Stimulated activated CD8-positive, alpha-beta memory T cell treated with anti-CD3 and anti-CD28 coated beads, Interleukin-15, amount 100 ng/mL, for 1 hour (primary cell): ENCODE results near the gene HOXC11.

Experiments used
- DNase-seq: peaks from one replicate; pipeline ENCODE4 v3.0.0-alpha.2; 2020; ENCODE audit warnings: low read depth

The HOXC11 gene

DNA sequence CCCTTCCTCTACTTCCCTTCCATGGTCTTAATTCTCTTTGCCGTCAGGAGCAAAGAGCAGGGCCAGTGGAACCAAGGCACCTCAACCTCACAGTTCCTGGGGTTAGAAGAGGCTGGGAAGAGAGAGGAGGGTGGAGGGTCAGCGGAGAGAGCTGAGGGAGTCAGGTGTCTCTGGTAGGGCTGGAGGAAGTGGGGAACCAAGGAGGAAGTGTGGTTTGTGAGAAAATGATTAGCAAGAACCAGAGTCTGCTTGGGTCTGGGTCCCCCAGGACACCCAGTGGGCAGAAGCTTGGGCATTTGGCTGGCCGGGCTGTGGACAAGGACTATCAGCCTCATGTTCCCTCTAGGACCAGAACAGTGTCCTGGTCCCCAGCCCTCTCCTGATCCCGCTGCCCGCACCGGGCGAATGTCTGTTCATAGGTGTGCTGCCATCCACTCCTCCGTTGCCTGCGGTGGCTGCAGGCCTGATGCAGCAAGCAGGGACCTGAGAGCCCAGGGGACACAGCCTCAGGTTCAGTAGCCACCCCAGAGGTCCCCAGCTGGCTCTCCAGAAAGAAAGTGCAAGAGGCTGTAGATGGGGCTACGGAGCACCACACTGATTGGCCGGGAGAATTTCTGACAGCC lies 15.9 kb upstream of the HOXC11 start:
- no peak for DNase-seq

DNA sequence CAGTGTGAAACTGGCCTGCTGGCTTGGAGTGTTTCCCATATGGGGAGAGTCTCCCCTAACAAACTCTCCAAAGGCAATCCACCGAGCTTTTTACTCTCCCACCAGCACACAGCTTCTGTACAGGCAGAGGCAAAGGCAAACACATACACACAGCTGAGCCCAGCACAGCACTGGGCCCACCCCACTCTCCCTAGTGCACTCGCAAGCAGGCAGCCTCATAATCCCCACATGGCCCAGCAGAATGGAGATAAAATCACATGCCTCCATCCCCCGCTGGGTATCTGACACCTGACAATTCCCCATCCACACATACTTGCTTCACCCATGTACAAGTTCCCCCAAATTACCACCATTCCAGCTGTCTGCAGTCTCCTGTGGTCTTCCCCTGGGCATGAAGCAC lies 14.8 kb upstream of the HOXC11 start:
- DNase-seq, result no peak

DNA sequence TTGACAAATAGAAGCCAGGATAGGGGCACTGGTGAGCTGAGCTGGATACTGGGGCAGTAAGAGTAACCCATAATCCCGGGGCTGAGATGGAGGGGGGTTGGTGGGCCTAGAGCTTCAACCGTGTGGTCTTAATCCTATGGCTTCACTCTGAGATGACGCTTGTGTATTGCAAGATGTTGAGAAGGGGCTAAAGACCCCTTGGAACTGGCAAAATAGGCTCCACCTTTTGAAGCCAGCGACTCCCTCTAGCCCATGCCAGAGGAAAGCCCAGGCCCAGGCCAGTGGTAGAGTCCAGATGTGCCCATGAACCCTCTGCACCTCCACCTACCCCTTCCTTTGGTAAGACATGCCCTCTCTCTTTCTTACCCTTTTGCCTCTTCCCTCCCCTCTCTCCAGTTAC lies 13.6 kb upstream of the HOXC11 start:
- DNase-seq, result no peak

DNA sequence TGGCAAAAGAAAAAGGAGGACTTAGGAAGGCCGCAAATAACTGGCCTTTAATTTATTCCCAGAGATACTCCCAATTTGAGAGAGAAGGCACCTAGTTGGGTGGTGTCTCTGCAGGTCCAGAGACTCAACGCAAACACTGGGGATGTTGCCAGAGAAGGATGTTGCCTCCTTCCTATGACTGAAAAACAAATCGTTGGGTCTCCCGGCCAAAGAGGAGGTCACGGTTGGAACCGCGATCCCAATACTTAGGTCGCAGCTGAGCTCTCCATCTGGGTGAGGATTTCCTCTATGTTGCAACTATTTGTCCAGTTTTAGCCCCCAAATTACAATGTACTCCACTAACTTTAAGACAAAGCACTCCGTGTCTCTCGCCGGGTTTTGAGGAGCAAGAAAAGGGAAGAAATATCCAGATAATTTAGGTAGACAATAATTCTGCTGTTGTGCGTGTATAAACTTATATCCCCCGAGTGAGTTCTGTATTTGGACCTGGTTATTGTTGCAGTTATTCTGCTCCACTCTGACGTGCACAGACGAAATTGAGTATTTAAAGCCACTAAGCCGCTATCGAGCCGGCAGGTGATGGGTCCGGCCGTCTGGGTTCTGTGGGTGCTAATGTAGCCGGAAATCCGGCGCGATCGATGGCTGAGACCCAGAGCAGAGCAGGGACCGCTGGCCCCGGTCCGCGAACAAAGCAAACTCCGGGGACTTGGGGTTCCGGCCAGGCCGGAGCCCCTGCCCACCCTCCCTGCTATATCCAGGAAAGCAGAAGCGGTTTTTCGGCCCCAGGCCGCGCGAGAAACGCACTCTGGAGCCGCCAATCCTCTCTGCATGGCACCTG lies 12.5 kb upstream of the HOXC11 start:
- no peak for DNase-seq

DNA sequence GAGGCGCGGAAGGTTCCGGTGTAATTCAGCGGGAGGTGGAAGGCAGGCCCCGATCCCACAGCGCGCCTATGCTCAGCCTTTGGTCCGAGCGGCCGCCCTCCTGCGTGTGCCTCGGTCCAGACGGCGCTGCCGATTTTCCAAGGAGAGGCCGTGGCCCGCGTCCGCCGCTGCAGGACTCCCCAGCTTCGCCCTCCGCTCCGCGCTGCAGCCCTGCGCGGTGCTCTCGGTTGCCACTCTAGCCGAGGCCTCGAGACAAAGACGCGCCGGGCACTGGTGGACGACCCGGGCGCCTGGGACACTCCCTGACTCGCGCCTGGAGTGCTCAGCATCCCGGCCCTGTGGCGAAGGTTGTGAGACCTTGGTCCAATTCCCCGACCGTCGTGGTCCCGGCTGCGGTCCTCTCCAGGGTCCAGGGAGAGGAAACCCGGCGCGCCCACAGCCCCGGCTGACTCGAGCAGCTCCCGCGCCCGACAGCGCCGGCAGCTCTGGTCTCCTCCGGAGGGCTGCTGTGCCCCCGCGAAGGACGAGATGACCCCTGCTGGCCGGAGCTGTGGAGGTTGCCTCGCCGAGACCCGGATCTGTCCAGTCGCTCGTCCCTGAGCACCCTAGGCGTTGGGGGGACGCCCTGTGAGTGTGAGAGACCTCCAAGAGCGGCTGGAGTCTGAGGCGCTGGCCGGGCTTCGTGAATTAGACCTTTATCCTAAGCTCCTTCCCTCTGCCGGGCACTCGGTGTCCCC lies 11.7 kb upstream of the HOXC11 start:
- no peak for DNase-seq

DNA sequence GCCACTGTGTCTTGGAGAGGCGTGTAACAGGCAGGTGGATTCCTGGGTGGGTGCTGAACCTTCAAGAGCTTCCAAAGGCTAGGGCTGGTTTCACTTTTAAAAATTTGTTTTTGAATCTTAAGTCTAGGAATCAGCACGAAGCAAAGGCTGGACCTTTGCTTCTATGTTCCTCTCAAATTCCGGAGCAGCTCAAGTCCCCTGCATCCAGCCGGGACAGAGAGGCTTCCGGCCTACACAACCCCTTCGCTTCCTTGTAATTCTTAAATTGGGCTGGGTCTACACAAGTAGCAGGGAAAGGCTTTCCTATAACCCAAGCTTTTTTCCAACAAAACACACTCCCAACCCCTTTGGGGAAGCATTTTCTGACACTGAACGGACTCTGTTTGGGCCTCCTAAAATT lies 9.9 kb upstream of the HOXC11 start:
- DNase-seq, result no peak

DNA sequence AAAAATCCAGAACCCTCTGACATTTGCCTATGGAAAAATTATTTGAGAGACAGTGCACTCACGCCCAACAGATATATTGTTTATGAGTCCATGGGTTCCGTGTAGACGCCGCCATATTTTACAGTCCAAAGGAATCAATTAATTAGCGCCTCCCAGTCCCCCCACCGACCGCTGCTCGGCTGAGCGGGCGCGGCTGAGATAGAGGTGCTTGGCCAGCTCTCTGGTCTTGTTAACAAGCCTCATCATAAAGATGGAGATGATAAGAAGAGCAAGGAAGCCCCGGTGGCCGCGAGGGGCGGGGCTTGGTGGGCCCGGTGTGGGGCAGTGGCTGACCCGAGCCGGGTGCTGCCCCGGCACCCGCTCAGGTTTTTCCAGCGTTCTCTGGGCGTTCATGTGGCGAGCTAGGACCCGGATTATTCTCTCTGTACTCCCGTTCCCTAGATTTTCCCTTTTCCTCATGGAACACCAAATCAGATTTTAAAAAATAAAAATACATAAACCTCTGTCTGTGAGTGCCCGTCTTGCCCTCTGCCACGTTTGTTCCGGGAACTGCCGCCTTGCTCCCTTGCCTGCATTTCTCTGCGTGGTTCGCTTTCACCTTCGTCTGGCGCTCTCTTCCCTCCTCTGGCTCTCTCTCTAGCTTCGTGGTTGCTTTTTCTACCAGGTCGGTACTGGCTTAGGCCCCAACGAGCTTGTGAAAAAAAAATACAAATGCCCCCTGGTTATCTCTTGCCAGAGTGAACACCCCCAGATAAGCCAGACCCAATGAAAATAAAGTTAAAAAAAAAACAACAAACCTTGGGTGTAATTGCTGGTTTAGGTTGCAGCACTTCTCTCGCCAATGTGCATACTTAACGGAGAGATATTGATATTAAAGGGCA lies 9.3 kb upstream of the HOXC11 start:
- no peak for DNase-seq

DNA sequence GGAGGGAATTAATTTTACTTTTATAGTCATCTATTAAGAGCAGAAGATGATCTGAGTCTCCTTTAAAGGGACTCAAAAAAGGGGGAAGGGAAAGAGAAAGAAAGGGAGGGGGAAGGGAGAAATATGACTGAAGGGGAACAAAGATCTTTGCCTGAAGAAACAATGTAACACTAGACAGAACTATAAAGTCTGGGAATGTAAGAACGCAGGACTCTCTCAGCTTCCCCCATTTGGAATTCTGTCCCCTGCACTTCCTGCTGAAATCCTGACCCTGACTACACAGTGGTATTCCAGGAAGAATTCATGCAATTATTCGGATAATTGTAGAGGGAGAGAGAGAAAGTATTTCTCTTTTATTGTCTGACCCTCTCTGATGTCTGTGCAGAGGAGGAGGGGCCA lies 8.6 kb upstream of the HOXC11 start:
- DNase-seq, result no peak

DNA sequence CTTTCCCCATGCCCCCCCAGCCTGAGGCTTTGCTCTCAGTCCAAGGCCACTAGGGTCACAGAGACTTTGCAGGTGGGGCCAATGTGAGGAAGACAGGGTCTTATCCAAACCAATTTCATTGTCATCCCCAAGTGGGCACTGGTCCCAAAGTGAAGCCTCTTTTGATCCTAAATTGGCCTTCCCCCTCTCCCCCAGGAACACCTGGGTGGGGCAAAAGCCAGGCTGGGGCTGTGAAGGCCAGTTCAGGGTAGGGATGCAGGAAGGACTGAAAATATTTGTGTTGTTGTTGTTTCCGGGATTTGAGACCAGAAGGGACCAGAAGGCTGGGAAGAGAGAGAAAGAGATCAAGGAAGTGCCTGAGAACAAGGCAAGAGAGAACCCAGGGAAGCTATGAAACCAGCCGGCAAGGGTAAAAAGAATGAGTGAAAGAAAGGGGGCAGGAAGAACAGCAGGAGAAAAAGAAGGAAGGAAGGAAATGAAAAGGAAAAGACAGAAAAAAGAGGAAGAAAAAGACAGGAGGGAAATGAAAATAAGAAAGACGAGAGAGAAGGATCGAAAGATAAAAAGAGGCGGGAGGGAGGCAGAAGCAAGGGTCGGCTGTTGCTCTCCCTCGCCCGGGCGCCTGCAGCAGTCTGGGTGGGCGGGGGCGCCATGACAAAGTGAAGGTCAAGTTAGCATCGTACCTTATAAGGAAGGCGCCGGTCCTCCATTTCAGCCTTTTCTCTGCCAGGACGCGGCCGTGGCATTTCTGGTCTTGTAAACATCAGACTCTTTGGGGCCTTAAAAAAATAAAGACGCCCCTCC lies 7.4 kb upstream of the HOXC11 start:
- no peak for DNase-seq

DNA sequence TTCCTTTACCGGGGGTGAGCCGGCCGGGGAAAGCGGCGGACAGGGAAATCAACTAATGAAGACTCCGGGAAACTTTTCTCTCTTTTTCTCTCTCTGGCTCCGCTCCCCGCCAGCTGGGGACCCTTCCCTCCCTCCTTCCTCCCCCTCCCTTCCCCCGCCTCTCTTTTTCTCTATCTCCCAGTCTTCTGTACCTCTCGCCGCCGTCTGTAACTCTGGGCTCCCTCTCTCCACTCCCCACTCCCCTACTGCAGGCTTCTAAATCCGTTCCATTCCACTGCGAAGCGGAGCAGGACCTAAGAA lies 6.9 kb upstream of the HOXC11 start:
- no peak for DNase-seq

DNA sequence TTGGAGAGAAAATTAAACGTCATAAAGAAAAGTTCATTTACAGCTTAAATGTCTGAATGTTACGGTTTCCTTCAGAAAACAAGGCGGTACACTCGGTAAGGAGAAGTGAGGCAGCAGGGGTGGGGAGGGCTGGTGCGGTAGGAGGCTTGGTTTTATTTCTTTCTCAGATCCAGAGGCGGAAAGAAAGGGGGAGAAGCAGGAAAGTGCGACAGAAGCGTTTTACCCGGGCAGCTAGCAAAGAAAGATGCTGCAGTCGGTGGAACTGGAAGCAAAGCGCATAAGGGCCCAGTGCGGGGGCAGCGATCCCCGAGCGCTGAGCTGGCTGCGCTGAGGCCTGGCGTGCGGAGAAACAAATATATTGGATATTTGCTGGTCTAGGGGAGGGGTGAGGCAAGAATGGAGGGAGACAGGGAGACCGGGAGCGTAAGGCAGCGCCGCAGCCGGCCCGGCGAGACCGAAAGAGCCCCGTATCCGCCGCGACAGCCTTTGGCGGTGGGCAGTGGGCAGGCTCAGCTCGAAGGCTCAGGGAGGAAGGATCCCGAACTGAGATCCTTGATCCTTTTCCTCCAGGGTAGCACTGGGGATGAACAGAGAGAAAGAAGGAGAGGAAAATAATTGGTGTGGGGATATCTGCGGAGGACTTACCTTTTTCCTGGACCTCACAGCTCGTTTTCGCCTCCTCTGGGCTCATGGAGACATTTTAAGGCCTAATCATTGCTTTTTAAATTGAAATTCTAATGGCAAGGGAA lies 6.4 kb upstream of the HOXC11 start:
- no peak for DNase-seq

DNA sequence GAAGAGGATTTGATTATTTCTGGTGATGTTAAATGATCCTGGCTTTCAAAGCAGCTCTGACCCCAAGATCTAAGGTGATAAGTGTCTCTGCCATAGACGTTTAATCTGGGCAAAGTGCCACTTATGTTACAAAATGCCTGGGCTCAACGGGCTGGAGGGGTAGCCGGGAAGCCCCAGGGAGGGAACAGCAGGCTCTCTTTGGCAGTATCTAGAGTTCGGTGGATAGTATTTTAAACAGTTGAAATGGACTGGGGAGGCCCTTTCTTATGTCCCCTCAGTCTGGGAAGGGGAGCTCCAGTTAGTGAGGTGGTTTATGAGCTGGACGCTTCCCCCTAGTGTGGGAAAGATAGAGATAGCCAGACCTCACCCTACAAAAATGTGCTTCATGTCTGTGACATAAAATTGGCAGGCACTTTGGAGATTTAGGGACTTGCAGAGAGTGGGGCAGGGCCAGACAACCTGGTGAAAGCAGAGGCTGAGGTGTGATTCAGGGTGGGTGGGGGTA lies 5.5 kb upstream of the HOXC11 start:
- no peak for DNase-seq

DNA sequence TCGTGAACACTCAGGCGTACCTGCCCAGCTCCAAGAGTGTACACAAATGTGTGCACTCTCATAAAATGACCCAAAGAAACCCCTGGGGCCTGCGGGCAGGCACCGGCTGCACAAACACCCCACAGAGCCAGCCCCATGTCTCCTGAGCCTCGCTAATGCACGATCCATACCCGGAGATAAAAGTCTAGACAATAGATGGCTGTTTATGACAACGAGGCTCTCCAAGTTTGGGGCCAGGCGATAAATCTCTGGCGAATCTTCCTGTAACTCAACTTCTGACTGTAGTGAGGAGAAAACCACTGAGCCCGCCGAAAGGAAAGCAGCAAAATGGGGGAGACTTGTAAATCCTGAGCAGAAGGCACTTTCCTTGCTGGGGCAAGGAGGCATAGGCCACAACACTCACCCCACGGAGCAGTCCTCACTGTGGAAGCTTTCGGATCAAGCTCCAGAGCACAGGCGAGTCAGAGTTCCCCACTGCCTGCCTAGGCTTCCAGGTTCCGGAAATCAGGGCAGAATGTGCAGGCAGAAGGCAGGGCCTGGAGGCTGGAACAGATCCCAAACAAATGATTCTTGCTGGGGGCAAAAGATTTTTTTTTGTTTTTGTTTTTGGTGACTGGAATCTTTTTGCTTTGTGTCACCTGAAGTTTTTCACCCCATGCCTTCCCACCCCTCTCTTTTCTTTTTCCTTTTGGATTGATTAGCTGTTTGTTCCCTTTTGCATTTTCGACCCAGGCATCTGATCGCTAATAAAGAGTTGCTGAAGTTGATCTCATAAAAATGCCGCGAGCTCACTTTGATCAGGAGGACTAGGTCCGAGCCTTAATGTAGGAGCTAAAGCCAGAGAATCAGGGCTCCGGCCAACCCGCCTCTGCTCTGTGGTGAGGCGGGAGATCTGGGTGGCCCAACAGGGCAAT lies 4.5 kb upstream of the HOXC11 start:
- DNase-seq, result no peak

DNA sequence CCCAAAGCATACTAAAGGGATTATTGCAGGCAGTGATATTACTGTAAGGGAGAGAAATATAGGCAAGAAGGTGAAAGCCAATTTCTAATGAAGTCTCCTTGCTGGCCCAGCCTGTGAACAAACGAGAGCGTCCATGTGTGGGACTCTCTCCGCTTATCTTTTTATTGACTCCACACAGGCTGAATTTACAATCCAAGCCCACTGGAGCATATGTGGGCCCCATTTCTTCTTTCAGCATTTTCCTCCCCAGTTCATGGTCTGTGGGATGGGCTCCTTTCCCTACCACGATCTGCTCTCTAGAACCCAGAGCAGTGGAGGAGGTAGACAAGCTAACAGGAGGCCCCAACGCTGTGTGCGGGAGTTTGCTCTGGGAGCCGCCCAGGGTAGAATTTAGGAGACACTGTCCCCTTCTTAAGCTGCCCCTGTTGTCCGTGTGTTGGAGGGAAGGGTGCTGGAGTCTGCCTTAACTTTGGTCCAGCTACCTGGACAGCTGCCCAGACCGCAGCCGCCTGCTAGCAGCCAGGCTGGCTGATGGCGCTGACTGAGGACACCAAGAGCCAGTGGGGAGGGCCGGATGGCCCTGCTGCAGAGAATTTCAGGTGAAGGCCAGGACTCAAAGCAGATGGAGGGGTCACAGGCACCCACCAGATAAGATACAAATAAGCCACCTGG lies 3.2 kb upstream of the HOXC11 start:
- no peak for DNase-seq

DNA sequence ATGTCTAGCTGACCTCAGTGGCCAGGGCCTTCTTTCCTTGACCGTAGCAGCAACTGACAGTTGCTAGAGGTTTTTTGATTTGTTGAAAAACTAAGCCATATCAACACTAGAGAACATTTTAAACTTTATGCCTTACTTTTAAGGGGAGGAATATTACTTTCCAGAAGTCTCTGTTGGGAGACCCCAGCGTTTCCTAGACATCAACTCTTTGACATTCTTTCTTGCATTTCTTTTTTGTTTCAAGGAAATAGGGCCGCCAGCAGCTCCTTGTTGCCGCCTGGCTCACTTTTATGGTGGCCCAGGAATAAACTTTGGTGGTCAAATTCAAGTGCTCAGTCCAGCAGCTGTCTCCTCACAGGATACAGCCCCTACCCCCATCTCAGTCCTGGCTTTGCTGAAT lies 2.5 kb upstream of the HOXC11 start:
- no peak for DNase-seq

DNA sequence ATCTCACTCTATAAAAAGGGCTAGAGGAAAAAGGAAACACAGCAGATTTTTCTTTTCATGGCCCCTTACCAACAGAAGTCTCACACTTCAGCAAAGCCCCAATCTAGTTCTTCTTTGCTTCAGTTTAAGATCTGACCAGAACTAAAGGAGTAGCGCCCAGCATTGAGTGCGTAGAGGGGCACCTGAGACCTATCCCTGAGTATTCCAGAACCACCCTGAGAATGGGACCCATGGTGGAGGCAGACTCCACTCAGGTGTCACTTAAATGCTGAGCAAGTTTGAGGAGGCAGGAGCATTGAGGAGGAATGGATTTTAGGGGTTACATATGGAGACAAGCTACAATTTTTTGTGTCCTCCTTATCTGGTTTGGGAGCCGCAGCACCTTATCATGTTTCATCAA lies 1.8 kb upstream of the HOXC11 start:
- no peak for DNase-seq

DNA sequence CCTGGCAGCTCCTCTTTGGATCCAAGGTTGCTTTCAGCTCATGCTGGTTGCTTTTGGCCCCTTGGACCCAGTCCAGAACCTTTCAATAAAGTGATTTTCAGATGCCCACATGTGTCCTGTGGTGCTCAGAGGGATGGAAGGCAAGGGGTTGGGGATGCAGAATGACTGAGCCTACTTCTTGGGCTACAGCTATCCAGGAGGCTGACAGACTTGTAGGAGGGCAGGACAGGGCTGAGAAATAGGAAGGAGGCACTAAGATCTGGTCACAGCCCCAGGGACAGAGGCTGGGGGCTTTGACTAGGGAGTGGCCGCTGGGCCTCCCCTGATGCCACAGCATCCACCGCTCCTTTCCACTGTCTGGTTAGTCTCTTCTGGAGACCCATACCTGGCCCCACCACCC lies 1.2 kb upstream of the HOXC11 start:
- DNase-seq, result no peak

DNA sequence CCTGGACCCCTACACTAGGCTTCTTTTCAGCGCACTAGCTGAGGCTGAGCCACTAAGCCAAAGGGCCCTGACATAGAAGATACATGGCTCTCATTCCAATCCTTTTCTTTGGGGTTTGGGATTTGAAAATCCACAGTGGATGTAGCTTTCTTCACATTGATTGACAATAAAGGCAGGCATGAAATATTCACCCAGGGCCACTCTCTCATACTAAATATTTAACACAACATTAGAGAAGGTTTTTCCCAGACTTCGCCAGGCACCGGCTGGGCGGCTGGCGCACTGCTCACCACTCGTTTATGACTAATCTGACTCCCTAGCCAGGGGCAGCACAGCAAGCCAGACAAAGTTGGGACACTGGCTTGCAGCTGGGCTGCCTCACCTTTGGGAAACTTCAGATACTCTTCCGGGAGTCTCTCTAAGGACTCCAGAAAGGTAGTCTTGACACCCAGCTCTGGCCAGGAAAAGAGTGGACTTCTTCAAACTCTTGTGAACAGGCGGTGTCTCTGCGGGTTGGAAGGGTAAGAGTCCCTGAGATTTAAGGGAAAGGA lies 699 bp upstream of the HOXC11 start:
- no peak for DNase-seq
